IPS-18a (cell line): ENCODE measurements around the gene SNX17.

Source experiments
- H3K27ac ChIP-seq: one replicate; pipeline ENCODE4 v1.5.1; 2013; ENCODE audit warnings: low read length
- H3K27me3 ChIP-seq: one replicate; pipeline ENCODE4 v1.6.1; 2013; ENCODE audit warnings: mild to moderate bottlenecking, low read length; ENCODE audit not compliant: control insufficient read depth, insufficient read depth
- H3K36me3 ChIP-seq: one replicate; pipeline ENCODE4 v1.6.1; 2013; ENCODE audit warnings: low read depth, low read length; ENCODE audit not compliant: control insufficient read depth
- H3K4me1 ChIP-seq: one replicate; pipeline ENCODE4 v1.6.1; 2013; ENCODE audit warnings: low read depth, low read length; ENCODE audit not compliant: control insufficient read depth
- H3K4me3 ChIP-seq: one replicate; pipeline ENCODE4 v1.5.1; 2013; ENCODE audit warnings: low read length
- H3K9ac ChIP-seq: one replicate; pipeline ENCODE4 v1.6.1; 2013; ENCODE audit warnings: mild to moderate bottlenecking, low read length, moderate library complexity
- H3K9me3 ChIP-seq: one replicate; pipeline ENCODE4 v1.6.1; 2013; ENCODE audit warnings: low read depth, low read length; ENCODE audit not compliant: control insufficient read depth

The SNX17 gene

DNA sequence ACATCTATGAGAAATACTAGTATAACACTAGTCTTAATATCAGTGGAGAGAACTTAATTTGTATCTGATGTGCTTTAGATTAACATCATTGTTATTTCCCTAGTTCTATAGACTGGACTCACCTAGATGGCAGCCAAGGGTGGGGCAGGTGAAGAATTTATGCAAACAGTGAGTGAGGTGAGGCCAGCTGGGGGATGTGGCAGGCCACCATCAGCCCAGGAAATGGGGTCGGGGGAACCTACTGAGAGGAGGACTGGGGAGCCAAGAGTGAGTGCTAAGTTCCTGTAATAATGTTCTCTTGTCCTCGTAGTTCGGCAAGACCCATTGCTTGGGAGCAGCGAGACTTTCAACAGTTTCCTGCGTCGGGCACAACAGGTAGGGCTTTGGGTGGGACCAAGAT, 2.5 kb downstream of the SNX17 start:
- Histone ChIP-seq H3K4me1 (peaks cover 11% of the 10 kb centered on the region), H3K36me3 (peaks cover 51% of the 10 kb centered on the region), H3K27me3 (no peaks in the 10 kb centered on the region), H3K4me3 (no peak overlapping the region), H3K9me3 (no peaks in the 10 kb centered on the region), H3K27ac (no peak overlapping the region), H3K9ac (no peak overlapping the region)

GRCh38 chr2:27373567-27373966, 3.2 kb downstream of the SNX17 start:
- Histone ChIP-seq H3K9ac (no peak overlapping the region), H3K36me3 (peaks cover 45% of the 10 kb centered on the region), H3K27me3 (no peaks in the 10 kb centered on the region), H3K4me3 (no peak overlapping the region), H3K27ac (no peak overlapping the region), H3K4me1 (peaks cover 11% of the 10 kb centered on the region), H3K9me3 (no peaks in the 10 kb centered on the region)

DNA sequence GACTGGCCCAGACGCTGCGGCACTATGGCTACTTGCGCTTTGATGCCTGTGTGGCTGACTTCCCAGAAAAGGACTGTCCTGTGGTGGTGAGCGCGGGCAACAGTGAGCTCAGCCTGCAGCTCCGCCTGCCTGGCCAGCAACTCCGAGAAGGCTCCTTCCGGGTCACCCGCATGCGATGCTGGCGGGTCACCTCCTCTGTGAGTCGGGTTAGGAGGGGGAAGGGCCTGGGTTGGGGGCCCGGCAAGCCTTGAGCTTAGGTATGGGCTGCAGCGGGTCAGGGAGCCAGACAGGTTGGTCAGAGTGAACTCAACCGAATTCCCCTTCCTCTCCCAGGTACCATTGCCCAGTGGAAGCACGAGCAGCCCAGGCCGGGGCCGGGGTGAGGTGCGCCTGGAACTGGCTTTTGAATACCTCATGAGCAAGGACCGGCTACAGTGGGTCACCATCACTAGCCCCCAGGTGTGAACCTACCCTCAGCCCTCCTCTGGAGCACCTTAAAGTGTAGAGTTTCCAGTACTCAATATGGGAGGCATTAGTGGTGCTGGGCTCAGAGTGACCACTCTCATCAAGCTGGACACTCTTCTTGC, 5.2 kb downstream of the SNX17 start:
- Histone ChIP-seq H3K27me3 (no peaks in the 10 kb centered on the region), H3K27ac (no peak overlapping the region), H3K9me3 (no peaks in the 10 kb centered on the region), H3K4me1 (peaks cover 4% of the 10 kb centered on the region), H3K9ac (no peak overlapping the region), H3K36me3 (peaks cover 44% of the 10 kb centered on the region), H3K4me3 (no peak overlapping the region)

GRCh38 chr2:27376151-27376865, 5.9 kb downstream of the SNX17 start:
- Histone ChIP-seq H3K36me3 (peaks cover 46% of the 10 kb centered on the region), H3K27me3 (no peaks in the 10 kb centered on the region), H3K27ac (no peak overlapping the region), H3K4me3 (no peak overlapping the region), H3K4me1 (peaks cover 7% of the 10 kb centered on the region), H3K9me3 (no peaks in the 10 kb centered on the region), H3K9ac (no peak overlapping the region)

- Histone ChIP-seq H3K27me3 (no peaks in the 10 kb centered on the region), H3K9me3 (no peaks in the 10 kb centered on the region), H3K4me3 (no peak overlapping the region), H3K36me3 (peaks cover 54% of the 10 kb centered on the region), H3K27ac (no peak overlapping the region), H3K9ac (no peak overlapping the region), H3K4me1 (peaks cover 8% of the 10 kb centered on the region)
These were observed 6.6 kb downstream of the SNX17 start for GRCh38 chr2:27376866-27377617.

DNA sequence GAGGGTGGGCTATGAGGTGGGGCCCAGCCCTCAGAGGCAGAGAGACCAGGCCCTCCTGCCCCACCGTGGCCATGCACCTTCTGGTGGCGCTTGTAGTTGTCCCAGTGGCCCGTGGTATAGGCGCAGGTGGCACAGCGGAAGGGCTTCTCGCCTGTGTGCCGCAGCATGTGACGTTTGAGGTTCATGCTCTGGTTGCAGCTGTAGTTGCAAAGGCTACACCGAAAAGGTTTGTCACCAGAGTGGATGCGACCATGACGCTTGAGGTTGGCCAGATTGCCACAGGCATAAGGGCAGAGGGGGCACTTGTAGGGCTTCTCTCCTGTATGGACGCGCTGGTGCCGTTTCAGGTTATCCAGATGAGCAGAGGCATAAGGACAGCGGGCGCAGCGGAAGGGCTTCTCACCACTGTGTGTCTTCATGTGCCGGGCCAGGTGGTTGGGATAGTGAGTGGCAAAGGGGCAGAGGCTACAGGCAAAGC, 7.2 kb downstream of the SNX17 start:
- H3K4me1 ChIP-seq: peaks cover 8% of the 10 kb centered on the region
- H3K27ac ChIP-seq: no peak overlapping the region
- no peaks in the 10 kb centered on the region for H3K9me3 ChIP-seq
- peaks cover 58% of the 10 kb centered on the region for H3K36me3 ChIP-seq
- no peaks in the 10 kb centered on the region for H3K27me3 ChIP-seq
- no peak overlapping the region for H3K9ac ChIP-seq
- no peak overlapping the region for H3K4me3 ChIP-seq

GRCh38 chr2:27378096-27378808, 7.8 kb downstream of the SNX17 start:
- H3K27ac ChIP-seq: no peak overlapping the region
- H3K27me3 ChIP-seq: no peaks in the 10 kb centered on the region
- no peak overlapping the region for H3K4me3 ChIP-seq
- peaks cover 8% of the 10 kb centered on the region for H3K4me1 ChIP-seq
- H3K9ac ChIP-seq: no peak overlapping the region
- no peaks in the 10 kb centered on the region for H3K9me3 ChIP-seq
- peaks cover 57% of the 10 kb centered on the region for H3K36me3 ChIP-seq

- Histone ChIP-seq H3K4me1 (peaks cover 8% of the 10 kb centered on the region), H3K36me3 (peaks cover 59% of the 10 kb centered on the region), H3K9ac (peak overlapping the region; percentile 80), H3K9me3 (no peaks in the 10 kb centered on the region), H3K27me3 (no peaks in the 10 kb centered on the region), H3K27ac (no peak overlapping the region), H3K4me3 (peak overlapping the region; percentile 73)
These were observed 8.4 kb downstream of the SNX17 start for GRCh38 chr2:27378809-27379290.

- Histone ChIP-seq H3K27ac (no peak overlapping the region), H3K36me3 (peaks cover 62% of the 10 kb centered on the region)
These were observed 9.0 kb downstream of the SNX17 start for GRCh38 chr2:27379383-27379835.

DNA sequence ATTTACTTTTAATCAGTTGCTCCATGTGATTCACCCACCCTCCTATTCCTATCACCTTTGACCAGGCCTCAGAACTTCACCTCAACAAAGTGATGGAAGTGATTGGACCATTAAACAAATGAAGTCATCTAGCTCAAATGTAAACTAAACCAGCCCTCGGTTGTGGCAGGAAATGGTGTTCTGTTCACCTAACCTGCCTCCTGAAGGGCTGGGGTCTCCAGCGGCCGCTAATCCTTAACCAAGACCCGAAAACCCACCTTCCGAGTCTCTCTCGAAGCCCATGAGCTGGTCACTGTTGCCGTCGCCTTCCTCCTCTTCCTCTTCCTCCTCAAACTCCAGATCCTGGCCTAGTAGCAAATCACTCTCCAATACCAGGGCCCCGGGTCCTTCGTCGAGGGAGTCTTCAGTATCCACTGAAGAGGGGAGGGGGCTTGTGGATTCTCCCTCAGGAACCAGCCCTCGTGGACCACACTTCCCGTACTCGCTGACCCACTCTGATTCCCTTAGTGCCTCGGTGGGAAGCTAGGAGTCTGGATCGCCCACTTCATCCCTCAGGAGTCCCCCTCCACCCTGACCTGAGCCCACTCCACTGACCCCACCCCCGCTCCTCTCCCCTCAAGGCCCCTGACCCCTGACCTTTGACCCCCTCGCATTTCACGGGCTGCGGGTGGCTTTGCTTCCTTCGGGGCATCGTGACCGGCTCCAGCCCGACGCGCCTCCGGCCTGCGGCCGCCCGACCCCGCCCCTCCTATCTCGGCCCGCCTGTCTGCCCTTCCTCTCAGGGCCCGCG, 9.6 kb downstream of the SNX17 start:
- peaks cover 62% of the 10 kb centered on the region for H3K36me3 ChIP-seq
- H3K4me3 ChIP-seq: peak overlapping the region; percentile 73
- peak overlapping the region; percentile 80 for H3K9ac ChIP-seq
- no peaks in the 10 kb centered on the region for H3K27me3 ChIP-seq
- H3K9me3 ChIP-seq: no peaks in the 10 kb centered on the region
- peaks cover 8% of the 10 kb centered on the region for H3K4me1 ChIP-seq
- peak overlapping the region; percentile 48 for H3K27ac ChIP-seq

More at GRCh38 chr2:27379383-27379835, 9.0 kb downstream of the SNX17 start:
- Histone ChIP-seq H3K9ac (peak overlapping the region; percentile 80), H3K4me1 (peaks cover 8% of the 10 kb centered on the region), H3K9me3 (no peaks in the 10 kb centered on the region), H3K27me3 (no peaks in the 10 kb centered on the region), H3K4me3 (peak overlapping the region; percentile 73)
